ENCODE measurements around the gene PADI4.

GRCh38 chr1:17280436-17280835 is 27.6 kb upstream of the PADI4 start:
- TF ChIP-seq TSHZ1 (tag by site-specific recombination; IDR thresholded peaks at IDR 0.05; ENCODE audit: borderline replicate concordance) (no peak), CTCF (tag by site-specific recombination; IDR thresholded peaks at IDR 0.05) (no peak)
